ENCODE results near the gene TMEM121. TPM values are rescaled to one million over a fixed set of nuclear protein-coding genes. Genes with fewer than 3 reads are reported as not detected.

The TMEM121 gene
- total RNA-seq, 2 experiments from 2014 or later = 0.21 to 0.25 TPM

GRCh38 chr14:105508069-105508468 is 18.3 kb upstream of the TMEM121 start:
- Histone ChIP-seq H3K36me3 (ENCODE audit: insufficient read depth, low read length) (no peaks in the 10 kb centered on the region), H4K20me1 (ENCODE audit: insufficient read depth, low read length) (no peaks in the 10 kb centered on the region), H3K27ac (ENCODE audit: low read depth, low read length, poor library complexity, severe bottlenecking) (no peak overlapping the region), H2AFZ (ENCODE audit: low read length) (no peak overlapping the region), H3K4me3 (ENCODE audit: low read depth, low read length, poor library complexity, severe bottlenecking) (no peak overlapping the region), H3K79me2 (ENCODE audit: insufficient read depth, low read depth, low read length) (no peaks in the 10 kb centered on the region), H3K9me3 (ENCODE audit: low read length) (no peaks in the 10 kb centered on the region), H3K9me2 (ENCODE audit: insufficient read depth, low read length) (no peaks in the 10 kb centered on the region), H3K4me1 (ENCODE audit: insufficient read depth, low read length, poor library complexity, severe bottlenecking) (no peaks in the 10 kb centered on the region), H3K4me2 (ENCODE audit: low read length) (no peak overlapping the region)
- CTCF ChIA-PET (ENCODE audit: unreplicated experiment) = no interaction called here
- no peak for TF ChIP-seq EZH2phosphoT487 (IDR thresholded peaks at IDR 0.05; ENCODE audit: borderline replicate concordance, low read depth, low read length)
- no peak for TF ChIP-seq CTCF (conservative IDR thresholded peaks at IDR 0.05; ENCODE audit: low read length)
- intact Hi-C loops (cut with micrococcal nuclease; ENCODE audit: unreplicated experiment) = no loop called here
- POLR2A ChIA-PET = interaction anchor here (0.6 kb wide), 1 partner anchor 46 kb away, joined by 3 read pairs; no protein-coding TSS in a partner anchor
- DNase-seq (ENCODE audit: low spot score) = no peak
- no TSS peak for BruUV-seq (replicated peaks)

- no peak for TF ChIP-seq CTCF (conservative IDR thresholded peaks at IDR 0.05; ENCODE audit: low read length)
- H3K4me2 ChIP-seq (ENCODE audit: low read length) = no peak overlapping the region
- no peaks in the 10 kb centered on the region for H3K79me2 ChIP-seq (ENCODE audit: insufficient read depth, low read depth, low read length)
- no TSS peak for BruUV-seq (replicated peaks)
- H4K20me1 ChIP-seq (ENCODE audit: insufficient read depth, low read length) = no peaks in the 10 kb centered on the region
- no peaks in the 10 kb centered on the region for H3K9me2 ChIP-seq (ENCODE audit: insufficient read depth, low read length)
- H3K4me1 ChIP-seq (ENCODE audit: insufficient read depth, low read length, poor library complexity, severe bottlenecking) = no peaks in the 10 kb centered on the region
- DNase-seq (ENCODE audit: low spot score) = no peak
- no peak overlapping the region for H3K27ac ChIP-seq (ENCODE audit: low read depth, low read length, poor library complexity, severe bottlenecking)
- H3K4me3 ChIP-seq (ENCODE audit: low read depth, low read length, poor library complexity, severe bottlenecking) = no peak overlapping the region
- intact Hi-C loops (cut with micrococcal nuclease; ENCODE audit: unreplicated experiment) = no loop called here
- no peaks in the 10 kb centered on the region for H3K36me3 ChIP-seq (ENCODE audit: insufficient read depth, low read length)
- POLR2A ChIA-PET = no interaction called here
- CTCF ChIA-PET (ENCODE audit: unreplicated experiment) = no interaction called here
- H3K9me3 ChIP-seq (ENCODE audit: low read length) = no peaks in the 10 kb centered on the region
- no peak overlapping the region for H2AFZ ChIP-seq (ENCODE audit: low read length)
Observed at GRCh38 chr14:105508601-105509000, 17.8 kb upstream of the TMEM121 start.

GRCh38 chr14:105517096-105517495 is 9.3 kb upstream of the TMEM121 start:
- CTCF ChIA-PET (ENCODE audit: unreplicated experiment) = no interaction called here
- POLR2A ChIA-PET = no interaction called here
- no TSS peak for BruUV-seq (replicated peaks)
- Histone ChIP-seq H3K36me3 (ENCODE audit: insufficient read depth, low read length) (no peaks in the 10 kb centered on the region), H3K4me1 (ENCODE audit: insufficient read depth, low read length, poor library complexity, severe bottlenecking) (no peaks in the 10 kb centered on the region), H3K79me2 (ENCODE audit: insufficient read depth, low read depth, low read length) (no peaks in the 10 kb centered on the region), H3K27ac (ENCODE audit: low read depth, low read length, poor library complexity, severe bottlenecking) (no peak overlapping the region), H2AFZ (ENCODE audit: low read length) (no peak overlapping the region), H3K4me2 (ENCODE audit: low read length) (no peak overlapping the region), H3K9me2 (ENCODE audit: insufficient read depth, low read length) (no peaks in the 10 kb centered on the region), H3K4me3 (ENCODE audit: low read depth, low read length, poor library complexity, severe bottlenecking) (no peak overlapping the region), H3K9me3 (ENCODE audit: low read length) (no peaks in the 10 kb centered on the region), H4K20me1 (ENCODE audit: insufficient read depth, low read length) (no peaks in the 10 kb centered on the region)
- intact Hi-C loops (cut with micrococcal nuclease; ENCODE audit: unreplicated experiment) = no loop called here
- DNase-seq (ENCODE audit: low spot score) = no peak
- TF ChIP-seq EZH2phosphoT487 (IDR thresholded peaks at IDR 0.05; ENCODE audit: borderline replicate concordance, low read depth, low read length) (no peak), CTCF (conservative IDR thresholded peaks at IDR 0.05; ENCODE audit: low read length) (no peak)
